ENCODE measurements around the gene HOXD13.
A peak's percentile ranks its signal among the peaks of the same experiment; 100 is the strongest.

HOXD13 gene

DNA sequence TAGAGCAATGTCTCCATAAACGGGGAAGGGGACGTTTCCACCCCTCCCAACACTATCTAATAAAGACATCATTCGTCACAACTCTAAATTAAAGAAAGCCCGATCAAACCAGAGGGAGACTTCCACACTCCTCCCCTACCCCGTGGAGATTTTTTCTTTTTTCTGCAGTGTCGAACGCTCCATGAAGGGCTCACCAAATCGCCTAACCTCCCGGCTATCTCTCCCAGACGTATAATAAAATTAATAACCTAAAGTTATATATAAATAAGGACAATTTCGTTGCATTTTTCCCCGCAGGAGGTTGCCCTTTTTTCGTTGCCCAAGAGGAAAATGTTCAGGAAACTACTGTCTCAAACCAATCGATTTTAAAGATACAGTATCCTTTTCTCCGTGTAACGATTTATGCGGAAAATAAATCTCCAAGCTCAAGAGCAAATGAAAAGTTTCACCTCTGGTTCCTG, 11.1 kb upstream of the HOXD13 start:
- DNase-seq, result no peak

DNA sequence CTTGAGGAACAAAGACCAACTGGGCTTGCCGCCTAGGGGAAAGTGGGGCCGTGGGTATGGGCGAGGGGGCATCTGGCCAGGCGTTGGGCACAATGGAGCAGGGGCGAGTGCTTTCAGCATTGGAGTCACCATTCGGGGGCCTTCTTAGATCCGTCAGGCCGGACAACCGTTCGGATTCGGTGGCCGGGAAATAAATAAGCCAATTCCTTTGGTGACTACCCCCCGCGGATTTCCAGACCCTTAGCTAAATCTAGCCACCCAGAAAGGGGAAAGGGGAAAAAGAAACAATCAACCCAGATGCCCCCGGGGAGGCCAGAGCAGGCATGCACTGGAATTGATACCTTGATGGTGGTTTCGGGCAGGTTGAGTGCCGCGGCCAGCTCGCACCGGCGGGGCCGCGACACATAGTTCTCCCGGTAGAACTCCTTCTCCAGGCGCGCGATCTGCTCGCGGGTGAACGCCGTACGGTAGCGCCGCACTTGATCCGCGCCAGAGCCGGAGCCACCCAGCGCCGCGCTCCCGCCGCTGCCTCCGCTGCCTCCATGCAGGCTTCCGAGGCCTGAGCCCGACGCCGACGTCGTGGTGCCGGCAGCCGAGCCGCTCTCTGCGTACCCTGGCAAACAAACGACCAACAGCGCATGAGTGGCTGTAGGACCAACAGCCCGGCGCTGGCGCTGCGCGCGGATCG, 10.5 kb upstream of the HOXD13 start:
- DNase-seq, result no peak

DNA sequence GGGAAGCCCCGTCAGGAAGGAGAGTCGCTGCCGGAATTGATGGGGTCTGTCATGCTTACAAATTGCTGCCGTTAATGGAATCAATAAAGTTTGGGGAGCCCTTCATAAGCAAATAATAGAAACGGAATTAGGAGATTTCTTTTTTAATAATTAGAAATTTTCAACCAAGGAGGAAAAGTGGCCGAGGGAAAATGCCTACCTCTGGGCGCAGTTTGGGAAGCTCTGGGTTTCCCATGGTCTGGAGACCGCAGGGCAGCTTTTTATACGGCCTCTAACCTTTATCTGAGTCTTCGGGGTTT, 10.0 kb upstream of the HOXD13 start:
- no peak for DNase-seq

DNA sequence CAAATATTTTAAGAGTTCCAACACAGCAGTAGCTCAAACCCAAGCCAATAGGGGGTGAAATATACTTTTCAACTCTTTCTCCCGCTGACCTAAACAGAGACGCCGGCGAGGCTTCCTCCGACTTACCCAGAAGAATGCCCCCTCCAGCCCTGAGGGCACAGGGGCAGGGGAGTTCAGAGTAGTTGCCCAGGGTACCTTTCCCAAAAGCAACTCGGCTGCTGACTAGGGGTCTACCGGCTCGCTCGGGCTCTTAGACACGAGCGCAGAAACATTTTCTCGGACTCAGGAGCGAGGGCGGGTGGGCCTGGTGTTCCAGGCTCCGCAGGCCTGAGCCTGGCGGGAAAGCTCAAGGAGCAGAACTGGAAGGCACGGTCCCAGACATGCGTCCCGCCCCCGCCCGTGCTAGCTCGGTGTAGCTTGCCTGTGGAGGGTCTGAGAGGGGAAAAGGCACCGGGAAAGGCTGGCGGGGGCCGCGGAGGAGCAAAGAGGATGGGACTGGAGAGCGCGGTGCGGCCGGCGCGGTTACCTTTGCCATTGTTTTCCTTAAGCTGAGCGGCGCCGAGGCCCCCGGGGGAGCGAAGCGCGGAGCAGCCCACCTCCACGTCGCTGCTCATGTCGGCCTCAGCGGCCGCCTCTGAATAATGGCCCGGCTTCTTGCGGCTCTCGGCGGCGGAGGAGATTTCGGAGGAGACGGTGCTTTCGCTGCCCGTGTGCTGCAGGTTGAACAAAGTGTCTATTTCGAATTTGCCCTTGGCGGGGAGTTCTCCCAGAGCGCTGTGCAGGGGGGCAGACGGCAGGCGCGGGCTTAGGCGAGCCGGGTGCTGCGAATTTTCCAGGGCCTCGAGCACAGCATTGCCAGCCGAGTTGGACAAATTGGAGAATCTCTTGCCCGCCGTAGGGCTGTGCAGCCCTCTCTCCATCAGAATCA, 9.4 kb upstream of the HOXD13 start:
- DNase-seq, result no peak

DNA sequence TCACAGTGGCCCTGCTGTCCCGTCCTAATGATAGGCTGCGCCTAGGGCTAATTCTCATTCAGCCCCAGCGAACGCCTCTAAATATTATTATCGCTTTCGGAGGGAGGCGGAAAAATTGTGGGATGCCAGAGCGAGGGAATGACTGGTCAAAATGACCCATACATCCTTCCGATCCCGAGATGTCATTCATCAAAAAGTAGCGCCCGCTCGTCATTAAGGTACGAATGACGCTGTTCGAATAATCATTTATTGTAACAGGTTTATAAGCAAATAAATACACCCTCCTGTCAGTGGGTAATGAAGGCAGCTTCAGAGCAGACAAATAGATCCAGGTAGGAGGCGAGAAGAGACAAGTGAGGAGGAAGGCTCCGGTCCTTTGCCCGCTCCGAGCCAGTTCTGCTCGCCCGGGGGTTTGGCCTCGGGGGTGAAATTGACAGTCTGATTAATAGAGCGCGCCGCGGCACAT, 8.7 kb upstream of the HOXD13 start, which contains the start of gene EVX2:
TSS of gene EVX2 (minus strand) at position 167 of the 466 bp plus-strand sequence. CDS start 186 bp downstream, outside the sequence.
- no peak for DNase-seq

DNA sequence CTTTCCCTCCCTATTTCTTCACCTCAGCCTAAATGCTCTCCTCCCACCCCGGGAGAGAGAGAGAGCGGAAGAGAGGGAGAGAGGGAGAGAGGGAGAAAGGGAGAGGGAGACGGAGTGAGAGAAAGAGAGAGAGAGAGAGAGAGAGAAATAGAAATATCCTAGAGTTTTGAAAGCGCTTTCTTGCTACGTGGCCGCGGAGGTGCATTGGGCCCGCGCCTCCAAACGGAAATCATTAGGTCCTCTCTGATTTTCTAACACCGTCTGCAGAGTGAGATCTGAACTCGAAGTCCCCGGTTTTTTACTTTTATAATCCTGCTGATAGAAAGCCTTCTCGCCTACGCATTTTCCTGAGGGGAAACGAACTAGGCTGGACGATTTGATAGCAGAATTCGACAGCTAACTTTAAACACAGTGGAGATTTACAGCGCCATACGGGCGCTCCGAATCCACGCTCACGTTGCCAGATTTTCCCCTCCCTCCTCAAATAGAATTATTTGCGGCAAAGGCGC, 7.9 kb upstream of the HOXD13 start:
- DNase-seq, result no peak

DNA sequence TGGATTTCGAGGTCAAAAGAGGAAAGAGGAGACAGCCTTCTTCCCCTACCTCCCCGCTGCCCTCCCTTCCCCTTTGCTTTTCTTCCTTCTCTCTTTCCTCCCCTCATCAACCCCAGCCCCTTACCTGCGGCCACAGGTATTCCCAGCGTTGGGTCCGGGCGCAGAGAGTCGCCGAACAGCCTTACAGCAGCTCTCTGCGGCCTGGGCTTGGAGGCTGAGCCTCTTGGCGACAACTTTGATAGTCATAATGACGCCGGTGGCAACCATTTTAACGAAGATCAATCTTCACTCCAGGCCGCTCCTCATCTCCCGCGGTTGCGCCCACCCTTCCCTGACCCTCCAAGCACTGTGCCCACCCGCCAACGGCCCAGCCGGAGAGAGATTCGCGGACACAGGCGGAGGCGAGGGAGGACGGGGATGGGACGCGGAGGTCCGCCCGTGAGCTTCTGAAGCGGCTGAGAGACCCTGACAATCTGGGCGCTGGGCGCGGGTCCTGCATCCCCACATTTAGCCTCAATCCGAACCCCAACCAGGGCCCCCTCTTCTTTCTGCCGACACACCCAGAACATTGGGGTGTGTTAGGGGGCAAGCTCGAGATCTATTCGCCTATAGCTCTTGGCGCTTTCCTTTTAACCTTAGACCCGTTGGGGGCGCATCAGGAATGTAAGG, 7.3 kb upstream of the HOXD13 start:
- DNase-seq, result no peak

DNA sequence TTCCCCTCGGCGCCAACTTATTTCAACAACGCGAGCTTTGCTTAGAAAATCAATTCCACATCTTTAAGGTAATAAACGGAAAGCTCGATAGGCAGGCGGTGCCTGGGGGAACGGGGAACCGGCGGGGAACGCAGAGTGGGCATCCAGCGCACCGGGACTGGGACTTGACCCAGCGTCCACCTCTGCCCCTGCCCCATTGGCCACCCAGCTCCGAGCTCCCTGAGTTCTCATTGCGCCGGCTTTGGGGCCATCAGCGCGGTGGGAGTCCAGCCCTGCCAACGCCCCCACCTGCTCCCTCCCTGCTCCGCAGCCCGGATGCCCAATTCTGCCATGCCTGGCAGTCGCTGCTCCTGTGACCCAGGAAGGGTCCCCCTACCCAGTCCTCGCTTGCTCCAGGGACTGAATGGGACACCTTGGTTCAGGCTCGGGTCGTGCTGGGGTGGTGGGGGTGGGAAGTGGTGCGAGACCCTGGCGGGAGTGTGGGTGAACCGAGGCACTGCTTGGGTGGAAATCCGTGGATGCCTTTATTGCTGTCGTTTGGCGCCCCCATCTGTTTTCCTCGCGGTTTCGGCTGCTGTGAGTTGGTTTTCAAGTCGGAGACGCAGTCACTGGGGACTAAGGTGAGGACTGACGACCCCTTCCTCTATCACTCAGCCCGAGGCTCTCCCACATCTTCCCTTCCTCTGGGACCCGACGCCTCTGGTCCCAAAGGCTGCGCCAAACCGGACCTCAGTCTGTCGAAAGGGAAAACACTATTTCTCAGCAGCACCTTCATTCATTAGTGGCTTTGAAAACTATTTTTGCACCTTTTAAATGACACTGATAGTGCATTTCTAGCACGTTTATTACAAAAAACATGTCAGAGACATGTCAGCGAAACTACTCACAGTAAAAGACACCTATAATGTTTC, 6.4 kb upstream of the HOXD13 start:
- peak; percentile 52 for DNase-seq

DNA sequence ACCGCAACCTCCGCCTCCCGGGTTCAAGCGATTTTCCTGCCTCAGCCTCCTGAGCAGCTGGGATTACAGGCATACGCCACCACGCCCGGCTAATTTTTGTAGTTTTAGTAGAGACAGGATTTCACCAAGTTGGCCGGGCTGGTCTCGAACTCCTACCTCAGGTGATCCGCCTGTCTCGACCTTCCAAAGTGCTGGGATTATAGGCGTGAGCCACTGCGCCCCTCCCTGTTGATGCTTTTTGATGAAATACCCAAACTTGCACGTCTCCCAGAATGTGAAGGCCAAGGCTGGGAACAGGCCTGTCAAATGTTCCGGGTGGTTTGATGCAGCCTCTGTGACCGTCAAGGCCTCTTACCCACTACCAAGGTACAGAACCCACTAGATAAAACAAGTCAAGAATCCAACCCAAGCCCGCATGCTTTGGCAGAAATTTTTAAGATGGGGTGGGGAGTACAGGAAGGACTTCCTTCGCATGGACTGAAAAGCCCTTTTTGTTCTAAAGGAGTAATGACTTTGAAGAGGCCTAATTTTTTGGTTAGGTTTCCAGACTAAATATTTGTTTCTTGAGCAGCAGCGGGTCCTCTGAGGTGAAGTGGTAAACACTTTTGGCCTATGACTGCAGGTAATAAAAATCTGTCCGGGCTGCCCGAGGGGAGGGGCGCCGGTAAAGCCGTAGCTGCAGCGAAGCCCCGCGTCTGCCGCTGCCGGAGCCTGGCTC, 5.0 kb upstream of the HOXD13 start:
- DNase-seq, result no peak

DNA sequence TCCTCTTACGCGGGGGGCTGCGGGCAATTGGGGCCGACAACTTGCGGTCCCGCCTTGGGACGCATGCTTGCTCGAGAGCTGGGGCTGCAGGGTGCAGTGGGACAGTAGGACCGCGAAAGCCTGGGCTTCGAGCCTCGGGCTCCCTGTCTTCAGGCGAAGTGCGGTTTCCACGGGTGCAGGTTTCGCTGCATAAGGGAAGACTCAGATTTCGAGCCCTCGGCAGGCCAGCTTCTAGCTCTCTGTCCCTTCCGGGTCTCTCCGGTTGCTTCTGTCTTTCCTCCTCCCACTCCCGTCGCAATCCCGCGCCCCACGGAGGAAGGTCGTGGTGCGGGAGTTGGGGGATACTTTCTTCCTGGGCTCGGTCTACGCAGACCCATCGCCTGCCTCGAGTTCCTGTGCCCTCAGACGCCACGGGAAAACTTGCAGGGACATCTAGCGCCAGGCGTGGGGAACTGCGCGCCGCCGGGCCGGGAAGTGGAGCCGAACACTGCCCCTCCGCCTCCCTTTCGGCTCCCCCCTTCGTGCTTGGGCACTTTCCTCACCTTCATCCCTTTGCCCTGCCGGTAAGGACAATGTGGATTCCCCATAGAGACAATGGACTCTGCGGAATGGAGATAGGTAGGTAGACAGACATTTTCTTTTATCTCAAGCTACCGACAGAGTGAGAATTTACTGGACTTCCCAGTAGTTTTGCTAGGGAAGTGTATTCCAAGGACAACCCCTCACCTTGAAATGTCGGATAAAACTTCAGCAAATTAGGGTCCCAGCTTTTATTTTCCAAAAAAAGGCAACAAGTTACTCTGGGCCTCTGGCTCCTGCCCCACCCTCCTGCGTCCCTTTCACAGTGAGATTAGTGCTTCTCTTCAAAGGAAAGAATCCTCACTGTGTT, 4.2 kb upstream of the HOXD13 start:
- DNase-seq, result peak; percentile 60

DNA sequence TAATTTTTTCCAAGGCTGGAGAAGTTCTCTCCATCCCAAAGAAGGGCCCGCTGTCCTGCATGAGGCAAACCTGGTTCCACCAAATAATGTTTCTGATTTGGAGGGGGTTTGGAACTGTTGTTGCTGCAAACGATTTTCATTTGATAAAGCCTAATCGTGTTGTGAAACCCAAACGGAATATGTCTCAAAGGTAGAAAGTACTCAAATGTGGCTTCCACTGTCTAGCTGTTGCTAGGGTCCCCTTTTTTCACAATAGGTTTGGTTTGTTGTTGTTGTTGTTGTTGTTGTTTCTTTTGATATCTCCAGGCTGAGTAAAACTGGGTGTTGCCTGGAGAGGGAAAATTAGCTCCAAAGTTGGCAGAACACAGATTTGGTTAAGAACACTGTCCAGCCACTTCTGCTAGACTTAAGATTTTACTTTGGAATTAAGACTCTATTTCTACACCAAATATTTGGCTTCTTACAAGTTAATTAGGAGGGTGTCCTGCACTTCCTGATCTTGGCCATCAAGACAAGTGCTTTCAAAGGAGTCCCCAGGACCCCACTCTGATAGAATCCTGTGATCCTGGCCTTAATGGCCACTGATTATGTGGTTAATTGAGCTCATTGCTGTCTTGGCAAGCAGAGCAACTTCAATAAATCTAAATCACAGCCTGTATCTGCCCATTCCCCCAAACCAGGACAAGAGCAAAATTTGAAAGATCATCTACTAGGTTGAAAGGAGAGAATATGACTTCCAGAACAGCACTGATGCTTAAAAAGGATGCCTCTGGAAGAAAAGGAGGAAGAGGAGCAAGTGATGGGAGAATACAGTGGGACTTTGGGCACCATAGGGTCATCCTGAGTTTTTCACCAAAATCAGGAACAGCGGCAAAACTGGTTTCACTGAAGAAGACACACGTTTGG, 3.3 kb upstream of the HOXD13 start:
- no peak for DNase-seq

DNA sequence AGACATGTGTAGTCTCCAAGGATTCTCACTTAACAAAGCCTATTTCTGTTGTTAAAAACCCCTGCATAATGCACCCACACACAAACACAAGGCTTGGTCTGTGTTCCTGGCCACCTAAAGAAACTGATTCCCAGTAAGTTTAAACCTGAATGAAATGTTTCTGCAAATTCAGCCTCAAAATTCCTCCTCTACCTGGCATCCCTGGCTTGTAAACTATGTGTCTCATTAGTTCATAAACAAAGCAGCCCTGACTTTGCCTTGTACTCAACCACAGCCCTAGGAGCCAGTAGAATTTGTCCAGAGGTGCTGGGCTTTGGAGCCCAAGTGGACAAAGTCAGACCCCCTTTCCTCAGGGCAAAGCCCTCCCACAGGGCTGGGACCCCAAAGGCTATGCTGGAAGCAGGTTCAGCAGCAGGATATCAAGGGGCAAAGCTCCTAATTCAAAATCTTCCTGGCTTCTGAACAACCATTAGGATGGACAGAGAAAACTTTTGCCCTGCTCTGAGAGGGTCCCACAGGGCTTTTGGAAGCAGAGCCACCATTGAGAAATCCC, 2.6 kb upstream of the HOXD13 start:
- no peak for DNase-seq

DNA sequence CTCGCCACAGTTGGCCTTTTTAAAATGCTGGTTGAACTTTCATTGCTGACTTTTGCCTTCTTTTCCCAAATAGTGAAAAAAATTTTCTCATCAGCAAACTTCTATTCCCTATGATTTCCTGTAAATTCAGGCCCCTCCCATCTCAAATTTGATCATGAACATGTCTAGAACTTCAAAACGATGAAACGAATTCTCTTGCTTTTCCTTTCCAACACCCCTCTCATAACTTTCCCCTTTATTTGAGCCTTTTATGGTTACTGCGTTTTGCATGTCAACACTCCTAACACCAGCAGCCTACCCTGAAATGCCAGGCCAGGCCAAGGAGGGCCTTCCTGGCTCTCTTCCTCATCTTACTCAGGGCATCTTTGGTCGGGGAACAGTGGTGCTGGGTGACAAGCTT, 1.7 kb upstream of the HOXD13 start:
- DNase-seq, result no peak

DNA sequence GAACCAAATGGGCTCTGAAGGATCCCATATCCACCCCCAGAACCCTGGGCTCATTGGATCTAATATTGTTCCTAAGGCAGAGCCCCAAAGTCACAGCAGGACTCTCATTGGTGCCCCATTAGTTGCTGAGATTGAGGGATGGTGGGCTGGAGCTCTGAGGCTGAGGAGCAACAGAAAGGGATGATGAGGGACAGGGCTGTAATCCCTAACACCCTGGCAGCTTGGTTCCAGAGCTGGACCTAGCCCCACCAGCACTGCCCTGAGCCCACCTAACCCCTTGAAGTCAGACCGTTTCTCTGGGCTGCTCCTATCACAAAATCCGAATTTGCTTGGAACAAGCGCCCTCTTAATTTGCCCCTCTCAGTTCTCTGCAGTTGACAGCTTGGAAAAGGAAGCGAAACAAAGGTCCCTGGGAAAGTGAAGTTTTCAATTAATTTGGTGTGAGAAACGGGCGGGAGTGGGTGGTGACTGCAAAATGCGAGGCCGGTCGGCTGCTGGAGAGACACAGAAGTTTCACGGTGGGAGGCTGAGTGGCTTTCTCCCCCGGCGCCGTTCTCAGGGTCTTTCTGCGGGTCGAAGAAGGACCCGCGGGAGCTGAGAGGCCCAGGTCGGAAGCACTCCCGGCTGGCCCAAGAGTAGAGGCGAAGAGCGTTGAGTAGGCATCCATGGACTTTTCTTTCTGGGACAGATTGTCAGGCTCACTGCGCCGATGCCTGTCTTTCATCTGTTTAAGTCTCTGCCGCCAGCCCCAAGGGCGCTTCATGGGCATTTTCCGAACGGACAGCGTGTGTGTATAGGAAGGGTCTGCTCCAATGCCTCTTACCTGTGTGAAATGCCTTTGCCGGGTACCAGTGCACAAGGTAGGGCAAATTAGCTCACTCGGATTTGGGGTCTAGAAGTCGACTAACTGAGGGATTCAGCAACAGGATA, 927 bp upstream of the HOXD13 start:
- no peak for DNase-seq

DNA sequence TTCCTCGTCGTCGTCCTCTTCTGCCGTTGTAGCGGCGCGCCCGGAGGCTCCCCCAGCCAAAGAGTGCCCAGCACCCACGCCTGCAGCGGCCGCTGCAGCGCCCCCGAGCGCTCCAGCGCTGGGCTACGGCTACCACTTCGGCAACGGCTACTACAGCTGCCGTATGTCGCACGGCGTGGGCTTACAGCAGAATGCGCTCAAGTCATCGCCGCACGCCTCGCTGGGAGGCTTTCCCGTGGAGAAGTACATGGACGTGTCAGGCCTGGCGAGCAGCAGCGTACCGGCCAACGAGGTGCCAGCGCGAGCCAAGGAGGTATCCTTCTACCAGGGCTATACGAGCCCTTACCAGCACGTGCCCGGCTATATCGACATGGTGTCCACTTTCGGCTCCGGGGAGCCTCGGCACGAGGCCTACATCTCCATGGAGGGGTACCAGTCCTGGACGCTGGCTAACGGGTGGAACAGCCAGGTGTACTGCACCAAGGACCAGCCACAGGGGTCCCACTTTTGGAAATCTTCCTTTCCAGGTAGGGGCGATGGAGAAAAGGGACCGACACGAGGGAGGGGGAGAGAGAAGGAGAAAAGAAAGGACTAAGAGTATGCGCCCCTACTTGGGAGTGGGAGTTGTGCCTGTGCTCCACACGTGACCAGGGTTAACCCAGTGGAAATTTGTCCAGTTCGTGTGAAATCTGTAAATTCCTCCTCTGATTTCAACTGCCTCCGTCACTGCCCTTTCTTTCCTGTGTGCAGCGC, 800 bp downstream of the HOXD13 start:
- DNase-seq, result no peak

DNA sequence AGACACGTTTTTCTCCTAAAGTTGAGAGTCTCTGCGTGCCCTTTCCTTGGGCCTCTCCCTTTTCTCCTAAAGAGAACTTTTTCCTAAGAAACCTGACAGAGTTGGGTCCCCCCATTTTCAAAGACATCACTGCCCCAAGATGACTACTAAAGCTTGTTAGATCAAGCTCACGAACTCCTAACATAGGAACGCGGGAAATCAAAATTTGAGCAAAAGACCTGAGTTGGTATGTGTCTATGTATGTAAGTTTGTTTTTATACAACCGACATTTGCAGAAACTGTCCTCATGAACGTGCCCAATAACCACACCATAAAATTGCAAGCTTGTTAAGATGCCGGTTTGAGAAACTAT, 1.4 kb downstream of the HOXD13 start:
- no peak for DNase-seq

DNA sequence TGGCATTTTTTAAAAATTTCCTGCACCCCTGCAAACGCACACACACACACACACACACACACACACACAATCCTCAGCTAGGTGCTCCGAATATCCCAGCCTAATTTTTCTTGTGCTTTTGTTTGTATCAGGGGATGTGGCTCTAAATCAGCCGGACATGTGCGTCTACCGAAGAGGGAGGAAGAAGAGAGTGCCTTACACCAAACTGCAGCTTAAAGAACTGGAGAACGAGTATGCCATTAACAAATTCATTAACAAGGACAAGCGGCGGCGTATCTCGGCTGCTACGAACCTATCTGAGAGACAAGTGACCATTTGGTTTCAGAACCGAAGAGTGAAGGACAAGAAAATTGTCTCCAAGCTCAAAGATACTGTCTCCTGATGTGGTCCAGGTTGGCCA, 1.8 kb downstream of the HOXD13 start:
- no peak for DNase-seq

Data from hematopoietic multipotent progenitor cell treated with erythropoietin and hydrocortisone succinate and interleukin-3 and kit ligand, for 4 days (in vitro differentiated cells).